ENCODE data around the gene MFAP2. TPM values are rescaled to one million over a fixed set of nuclear protein-coding genes. Genes with fewer than 3 reads are reported as not detected.
"Not testable (repeated sequence)": the region's sequence is repeated elsewhere in the genome, so short reads cannot be mapped to it uniquely, and the experiment has no call there.

MFAP2 gene
- total RNA-seq, 4 donors from 2014 or later: 1.1 to 5.6 (median 3.5) TPM; not detected in 1

DNA sequence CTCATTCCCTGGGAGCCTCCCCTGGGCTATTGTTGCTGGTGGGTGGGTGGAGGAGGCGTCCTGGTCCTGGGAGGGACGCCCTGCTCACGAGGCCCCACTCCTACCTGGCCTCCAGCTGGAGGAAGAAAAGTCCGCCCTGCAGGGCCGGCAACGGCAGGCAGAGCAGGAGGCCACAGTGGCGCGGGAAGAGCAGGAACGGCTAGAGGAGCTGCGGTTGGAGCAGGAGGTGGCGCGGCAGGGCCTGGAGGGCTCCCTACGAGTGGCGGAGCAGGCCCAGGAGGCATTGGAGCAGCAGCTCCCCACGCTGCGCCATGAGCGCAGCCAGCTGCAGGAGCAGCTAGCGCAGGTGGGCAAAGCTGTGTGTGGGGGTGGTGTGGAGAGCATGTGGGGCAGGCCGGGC is 33.8 kb downstream of the MFAP2 start:
- intact Hi-C loops (cut with DNase I; ENCODE audit: low total_unique reads): no loop called here
- WGBS, 2 donors (ENCODE audit: low coverage in 1 of 2): 83 to 89% methylated on average over 12 to 19 of the region's 19 CpGs
- Histone ChIP-seq H3K9me3 (no peaks in the 10 kb centered on the region), H3K4me3 (no peak overlapping the region), H3K27ac (no peak overlapping the region), H3K36me3 (no peaks in the 10 kb centered on the region), H3K27me3 (no peaks in the 10 kb centered on the region), H3K4me1 (peaks cover 0 to 9% (median 6%) of the 10 kb centered on the region in 4 donors)
- DNase-seq: no peak
- in situ Hi-C loops (cut with MboI; ENCODE audit: low pct_ligation_motif_present in 1 of 4, low pct_unique_long_range_greater_than_20kb in 1 of 4, low sequenced_read_pairs in 3 of 4): loop anchor here in 2 of 4 donors (10.0 kb wide), 1 partner anchor 332 kb away; the partner anchor contains the start of gene NBPF1 (in 2 of the 2)
- TF ChIP-seq EP300 (IDR thresholded peaks at IDR 0.05; ENCODE audit: low read depth) (no peak), POLR2AphosphoS5 (IDR thresholded peaks at IDR 0.05) (no peak), POLR2A (IDR thresholded peaks at IDR 0.05) (no peak)
- TF ChIP-seq, protein P1, sequence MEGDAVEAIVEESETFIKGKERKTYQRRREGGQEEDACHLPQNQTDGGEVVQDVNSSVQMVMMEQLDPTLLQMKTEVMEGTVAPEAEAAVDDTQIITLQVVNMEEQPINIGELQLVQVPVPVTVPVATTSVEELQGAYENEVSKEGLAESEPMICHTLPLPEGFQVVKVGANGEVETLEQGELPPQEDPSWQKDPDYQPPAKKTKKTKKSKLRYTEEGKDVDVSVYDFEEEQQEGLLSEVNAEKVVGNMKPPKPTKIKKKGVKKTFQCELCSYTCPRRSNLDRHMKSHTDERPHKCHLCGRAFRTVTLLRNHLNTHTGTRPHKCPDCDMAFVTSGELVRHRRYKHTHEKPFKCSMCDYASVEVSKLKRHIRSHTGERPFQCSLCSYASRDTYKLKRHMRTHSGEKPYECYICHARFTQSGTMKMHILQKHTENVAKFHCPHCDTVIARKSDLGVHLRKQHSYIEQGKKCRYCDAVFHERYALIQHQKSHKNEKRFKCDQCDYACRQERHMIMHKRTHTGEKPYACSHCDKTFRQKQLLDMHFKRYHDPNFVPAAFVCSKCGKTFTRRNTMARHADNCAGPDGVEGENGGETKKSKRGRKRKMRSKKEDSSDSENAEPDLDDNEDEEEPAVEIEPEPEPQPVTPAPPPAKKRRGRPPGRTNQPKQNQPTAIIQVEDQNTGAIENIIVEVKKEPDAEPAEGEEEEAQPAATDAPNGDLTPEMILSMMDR (IDR thresholded peaks at IDR 0.05): no peak

DNA sequence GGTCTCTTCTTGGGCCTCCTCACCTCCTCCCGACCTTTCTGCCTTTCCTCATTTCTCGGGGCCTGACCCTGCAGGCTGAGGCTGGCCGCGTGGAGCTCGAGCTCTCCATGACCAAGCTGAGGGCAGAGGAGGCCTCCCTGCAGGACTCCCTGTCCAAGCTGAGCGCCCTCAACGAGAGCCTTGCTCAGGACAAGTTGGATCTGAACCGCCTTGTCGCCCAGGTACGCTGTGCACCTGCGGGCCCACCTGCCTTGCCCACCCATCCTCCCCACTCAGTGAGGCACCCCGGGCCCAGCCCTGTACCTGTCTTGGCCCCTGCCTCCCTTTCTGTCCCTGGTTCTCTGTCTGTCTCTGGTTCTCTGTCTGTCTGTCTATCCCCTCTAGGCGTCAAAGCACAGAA is 34.2 kb downstream of the MFAP2 start:
- in situ Hi-C loops (cut with MboI; ENCODE audit: low pct_ligation_motif_present in 1 of 4, low pct_unique_long_range_greater_than_20kb in 1 of 4, low sequenced_read_pairs in 3 of 4): loop anchor here in 2 of 4 donors (10.0 kb wide), 1 partner anchor 331 kb away; the partner anchor contains the start of gene NBPF1 (in 2 of the 2)
- DNase-seq; intact Hi-C loops (cut with DNase I; ENCODE audit: low total_unique reads); H3K36me3 ChIP-seq; H3K27me3 ChIP-seq; H3K9me3 ChIP-seq; H3K27ac ChIP-seq; H3K4me1 ChIP-seq; H3K4me3 ChIP-seq: not testable (repeated sequence)
- WGBS, 2 donors (ENCODE audit: low coverage in 1 of 2): 77 to 87% methylated on average over 4 to 12 of the region's 13 CpGs

DNA sequence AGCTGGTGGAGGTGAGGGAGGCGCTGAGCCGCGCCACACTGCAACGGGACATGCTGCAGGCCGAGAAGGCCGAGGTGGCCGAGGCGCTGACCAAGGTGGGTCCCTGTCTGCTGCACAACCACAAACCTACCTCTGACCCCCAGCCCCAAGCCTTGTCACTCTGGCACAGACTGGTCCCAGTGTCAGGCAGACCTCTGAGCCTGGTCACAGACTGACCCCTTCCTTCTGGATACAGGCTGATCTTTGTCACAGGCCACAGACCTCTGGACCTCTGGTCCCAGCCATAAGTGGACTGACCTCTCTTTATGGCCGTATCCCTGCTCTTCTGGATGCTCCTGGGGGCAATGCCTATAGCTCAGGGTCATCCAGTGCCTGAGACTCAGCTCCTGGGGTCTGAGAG is 34.9 kb downstream of the MFAP2 start:
- H3K9me3 ChIP-seq; H3K4me3 ChIP-seq; H3K27ac ChIP-seq; intact Hi-C loops (cut with DNase I; ENCODE audit: low total_unique reads); H3K36me3 ChIP-seq; DNase-seq; H3K27me3 ChIP-seq; H3K4me1 ChIP-seq: not testable (repeated sequence)
- in situ Hi-C loops (cut with MboI; ENCODE audit: low pct_ligation_motif_present in 1 of 4, low pct_unique_long_range_greater_than_20kb in 1 of 4, low sequenced_read_pairs in 3 of 4): loop anchor here in 2 of 4 donors (10.0 kb wide), 1 partner anchor 331 kb away; the partner anchor contains the start of gene NBPF1 (in 2 of the 2)
- 93% methylated on average over 9 of the region's 9 CpGs; no CpG with 5 or more reads in 1 of the 2 donors for WGBS, 2 donors (ENCODE audit: low coverage in 1 of 2)

DNA sequence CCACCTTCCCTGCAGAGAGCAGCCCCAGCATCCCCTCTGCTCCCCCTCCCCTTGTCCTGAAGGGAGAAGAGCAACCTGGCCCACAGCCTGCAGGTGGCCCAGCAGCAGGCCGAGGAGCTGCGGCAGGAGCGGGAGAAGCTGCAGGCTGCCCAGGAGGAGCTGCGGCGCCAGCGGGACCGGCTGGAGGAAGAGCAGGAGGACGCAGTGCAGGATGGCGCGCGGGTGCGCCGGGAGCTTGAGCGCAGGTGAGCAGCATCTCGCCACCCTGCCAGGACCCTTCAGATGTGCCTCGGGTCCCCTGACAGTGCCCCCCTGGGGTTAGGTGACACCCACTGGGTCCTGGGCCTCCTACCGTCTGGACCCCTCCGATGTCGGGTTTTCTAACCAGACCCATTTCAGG is 36.4 kb downstream of the MFAP2 start:
- no peak for DNase-seq
- H3K27me3 ChIP-seq: no peaks in the 10 kb centered on the region
- H3K9me3 ChIP-seq: no peaks in the 10 kb centered on the region
- no peak overlapping the region for H3K4me3 ChIP-seq
- in situ Hi-C loops (cut with MboI; ENCODE audit: low pct_ligation_motif_present in 1 of 4, low pct_unique_long_range_greater_than_20kb in 1 of 4, low sequenced_read_pairs in 3 of 4): loop anchor here in 2 of 4 donors (10.0 kb wide), 1 partner anchor 329 kb away; the partner anchor contains the start of gene NBPF1 (in 2 of the 2)
- 88 to 90% methylated on average over 4 to 19 of the region's 19 CpGs for WGBS, 2 donors (ENCODE audit: low coverage in 1 of 2)
- TF ChIP-seq EP300 (IDR thresholded peaks at IDR 0.05; ENCODE audit: low read depth) (no peak), POLR2AphosphoS5 (IDR thresholded peaks at IDR 0.05) (no peak), POLR2A (IDR thresholded peaks at IDR 0.05) (no peak)
- TF ChIP-seq, protein P1 (IDR thresholded peaks at IDR 0.05): no peak
- intact Hi-C loops (cut with DNase I; ENCODE audit: low total_unique reads): no loop called here
- H3K36me3 ChIP-seq: no peaks in the 10 kb centered on the region
- H3K4me1 ChIP-seq: peaks cover 0 to 9% (median 6%) of the 10 kb centered on the region in 4 donors
- H3K27ac ChIP-seq: no peak overlapping the region

DNA sequence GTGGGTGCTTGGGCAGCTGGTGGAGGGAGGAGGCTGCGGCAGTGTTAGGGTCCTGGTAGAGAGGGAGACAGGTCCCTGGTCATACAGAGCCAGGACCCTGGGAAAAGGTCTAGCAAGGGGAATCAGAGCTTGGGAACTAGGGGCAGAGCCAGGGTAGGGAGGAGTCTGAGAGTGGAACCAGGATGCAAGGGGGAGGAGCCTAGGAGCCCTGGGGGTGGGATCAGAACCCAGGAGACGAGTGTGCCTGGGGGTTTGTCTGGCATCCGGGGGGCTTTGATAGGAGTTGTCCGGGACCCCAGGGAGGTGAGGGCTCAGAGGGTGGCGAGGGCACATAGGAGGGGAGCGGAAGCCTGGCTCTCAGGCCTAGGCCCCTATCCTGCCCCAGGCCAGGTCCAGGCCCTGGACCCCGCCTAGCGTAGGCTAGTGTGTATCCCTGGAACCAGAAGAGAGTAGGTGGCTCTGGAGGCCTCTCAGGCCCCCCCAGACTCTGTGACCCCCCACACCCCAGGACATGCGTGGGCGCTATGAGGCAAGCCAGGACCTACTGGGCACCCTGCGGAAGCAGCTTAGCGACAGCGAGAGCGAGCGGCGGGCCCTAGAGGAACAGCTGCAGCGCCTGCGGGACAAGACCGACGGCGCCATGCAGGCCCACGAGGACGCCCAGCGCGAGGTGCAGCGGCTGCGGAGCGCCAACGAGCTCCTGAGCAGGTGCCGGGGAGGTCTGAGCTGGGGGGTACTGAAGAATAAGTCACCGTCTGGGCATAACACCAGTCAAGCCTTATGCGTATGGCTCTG is 40.8 kb downstream of the MFAP2 start:
- intact Hi-C loops (cut with DNase I; ENCODE audit: low total_unique reads); H3K27me3 ChIP-seq; H3K4me1 ChIP-seq; H3K27ac ChIP-seq; H3K4me3 ChIP-seq; H3K36me3 ChIP-seq; DNase-seq; H3K9me3 ChIP-seq: not testable (repeated sequence)
- 95 to 97% methylated on average over 16 to 32 of the region's 32 CpGs for WGBS, 2 donors (ENCODE audit: low coverage in 1 of 2)
- in situ Hi-C loops (cut with MboI; ENCODE audit: low pct_ligation_motif_present in 1 of 4, low pct_unique_long_range_greater_than_20kb in 1 of 4, low sequenced_read_pairs in 3 of 4): loop anchor here in 2 of 4 donors (10.0 kb wide), 1 partner anchor 325 kb away; the partner anchor contains the start of gene NBPF1 (in 2 of the 2)
